CD8-positive, alpha-beta memory T cell (primary cell): ENCODE results near the gene NT5DC4. TPM values are rescaled to one million over a fixed set of nuclear protein-coding genes. Genes with fewer than 3 reads are reported as not detected.

ENCODE experiments used
- CTCF ChIA-PET: fragments of 350-600 bp; sonication (Branson Sonifier 250); formaldehyde crosslinking; loops from one replicate; lab custom pipeline; 2021; ENCODE audit warnings: antibody characterized with exemption; lab: Charles Lee
- POLR2A ChIA-PET: fragments of 350-600 bp; sonication (Branson Sonifier 250); formaldehyde crosslinking; loops from one replicate; lab custom pipeline; 2021; ENCODE audit warnings: antibody characterized with exemption; lab: Charles Lee
- DNase-seq, 5 donors: peaks; one replicate each; pipeline versions ENCODE4 v3.0.0 to v3.0.0-alpha.2; 2020 to 2022; ENCODE audit warnings: mixed read lengths in 1 of 5
- H3K27ac ChIP-seq: one replicate; pipeline ENCODE4 v1.7.0; 2013; ENCODE audit warnings: low read depth, mild to moderate bottlenecking, low read length, moderate library complexity
- H3K27me3 ChIP-seq: 2 replicates; pipeline ENCODE4 v1.7.0; 2013; ENCODE audit warnings: low read length, mild to moderate bottlenecking; ENCODE audit not compliant: insufficient read depth, poor library complexity, severe bottlenecking
- H3K36me3 ChIP-seq: 2 replicates; pipeline ENCODE4 v1.7.0; 2013; ENCODE audit warnings: mild to moderate bottlenecking, low read length, moderate library complexity; ENCODE audit not compliant: insufficient read depth
- H3K4me1 ChIP-seq: 2 replicates; pipeline ENCODE4 v1.7.0; 2013; ENCODE audit warnings: mild to moderate bottlenecking, low read length, moderate library complexity; ENCODE audit not compliant: insufficient read depth
- H3K4me3 ChIP-seq: 2 replicates; pipeline ENCODE4 v1.7.0; 2013; ENCODE audit warnings: mild to moderate bottlenecking, low read length
- H3K9me3 ChIP-seq: 2 replicates; pipeline ENCODE4 v1.7.0; 2013; ENCODE audit warnings: mild to moderate bottlenecking, low read length
- H3K27ac Mint-ChIP-seq, 8 donors: one replicate each; pipeline ENCODE4 v1.8.0; 2020 to 2021; ENCODE audit warnings: mixed read lengths in 8 of 8, mild to moderate bottlenecking in 6 of 8, inconsistent platforms in 3 of 8, moderate library complexity in 3 of 8
- H3K27me3 Mint-ChIP-seq, 2 donors: one replicate each; pipeline ENCODE4 v1.8.0; 2020 to 2021; ENCODE audit warnings: mixed read lengths in 2 of 2, mild to moderate bottlenecking in 1 of 2, moderate library complexity in 1 of 2
- H3K36me3 Mint-ChIP-seq, 3 donors: one replicate each; pipeline ENCODE4 v1.8.0; 2020 to 2021; ENCODE audit warnings: mixed read lengths in 3 of 3, inconsistent platforms in 1 of 3, mild to moderate bottlenecking in 1 of 3
- H3K4me1 Mint-ChIP-seq, 3 donors: one replicate each; pipeline ENCODE4 v1.8.0; 2020 to 2021; ENCODE audit warnings: mixed read lengths in 3 of 3, inconsistent platforms in 1 of 3, mild to moderate bottlenecking in 1 of 3
- H3K4me3 Mint-ChIP-seq, 7 donors: one replicate each; pipeline ENCODE4 v1.8.0; 2020 to 2021; ENCODE audit warnings: mixed read lengths in 7 of 7, mild to moderate bottlenecking in 6 of 7, moderate library complexity in 4 of 7, inconsistent platforms in 2 of 7
- H3K9me3 Mint-ChIP-seq, 5 donors: one replicate each; pipeline ENCODE4 v1.8.0; 2020 to 2022; ENCODE audit warnings: mixed read lengths in 5 of 5, mild to moderate bottlenecking in 3 of 5, moderate library complexity in 2 of 5, inconsistent platforms in 1 of 5
- polyA plus RNA-seq: library from polyadenylated mRNA; unstranded; fragments of 300-500 nt; fragmentation: Illumina TruSeq; gene quantifications from one replicate; pipeline ENCODE4 v1.2.3, GENCODE V29; 2021
- total RNA-seq, 2 experiments: library from RNA; stranded (reverse); gene quantifications; one replicate each; pipeline ENCODE4 v1.2.3, GENCODE V29; 2021

Gene NT5DC4
- total and polyA plus RNA-seq, 3 experiments from 2014 or later = not detected

GRCh38 chr2:112767693-112768330 lies 47.0 kb downstream of the NT5DC4 start:
- Mint-ChIP-seq H3K4me1 (peaks cover 29 to 47% (median 39%) of the 10 kb centered on the region in 3 donors), H3K27ac (peak overlapping the region; percentile 1 to 94 (median 62)), H3K4me3 (peak overlapping the region; percentile 62 to 77 (median 69)), H3K9me3 (no peaks in the 10 kb centered on the region), H3K36me3 (peaks cover 0 to 5% (median 0%) of the 10 kb centered on the region in 3 donors), H3K27me3 (peaks cover 0 to 2% of the 10 kb centered on the region in 2 donors)
- H3K36me3 ChIP-seq = no peaks in the 10 kb centered on the region
- CTCF ChIA-PET = interaction anchor here (1.4 kb wide), 1 partner anchor 18 kb away, joined by 3 read pairs; no protein-coding TSS in a partner anchor
- H3K9me3 ChIP-seq = no peaks in the 10 kb centered on the region
- DNase-seq = no peak
- H3K27me3 ChIP-seq = no peaks in the 10 kb centered on the region
- POLR2A ChIA-PET = no interaction called here
- H3K4me3 ChIP-seq = no peak overlapping the region
- H3K4me1 ChIP-seq = peaks cover 14% of the 10 kb centered on the region
- no peak overlapping the region for H3K27ac ChIP-seq

GRCh38 chr2:112768432-112768831 lies 47.6 kb downstream of the NT5DC4 start:
- Histone ChIP-seq H3K9me3 (no peaks in the 10 kb centered on the region), H3K27me3 (no peaks in the 10 kb centered on the region), H3K4me1 (peaks cover 14% of the 10 kb centered on the region), H3K27ac (no peak overlapping the region), H3K4me3 (no peak overlapping the region), H3K36me3 (no peaks in the 10 kb centered on the region)
- DNase-seq = no peak
- Mint-ChIP-seq H3K9me3 (no peaks in the 10 kb centered on the region), H3K27ac (peak overlapping the region in 6 of 8 donors; percentile 57 to 94 (median 85)), H3K36me3 (peaks cover 0 to 5% (median 0%) of the 10 kb centered on the region in 3 donors), H3K4me1 (peaks cover 27 to 41% (median 36%) of the 10 kb centered on the region in 3 donors), H3K4me3 (peak overlapping the region in 6 of 7 donors; percentile 62 to 74 (median 68)), H3K27me3 (peaks cover 0 to 2% of the 10 kb centered on the region in 2 donors)
- ChIA-PET POLR2A (no interaction called here), CTCF (interaction anchor here (1.2 to 1.4 kb wide), 2 partner anchors 11 to 18 kb away, joined by 3 read pairs; no protein-coding TSS in a partner anchor)

- no peak for DNase-seq
- Histone ChIP-seq H3K36me3 (no peaks in the 10 kb centered on the region), H3K27ac (no peak overlapping the region), H3K9me3 (no peaks in the 10 kb centered on the region), H3K27me3 (no peaks in the 10 kb centered on the region), H3K4me3 (no peak overlapping the region), H3K4me1 (peaks cover 5% of the 10 kb centered on the region)
- no peak overlapping the region for H3K4me3 Mint-ChIP-seq
- no peaks in the 10 kb centered on the region for H3K9me3 Mint-ChIP-seq
- no peaks in the 10 kb centered on the region for H3K36me3 Mint-ChIP-seq
- POLR2A ChIA-PET = no interaction called here
- H3K4me1 Mint-ChIP-seq = peaks cover 16 to 29% (median 23%) of the 10 kb centered on the region in 3 donors
- peaks cover 0 to 4% of the 10 kb centered on the region in 2 donors for H3K27me3 Mint-ChIP-seq
- no peak overlapping the region for H3K27ac Mint-ChIP-seq
- CTCF ChIA-PET = interaction anchor here (1.2 kb wide), 1 partner anchor 153 kb away, joined by 3 read pairs; no protein-coding TSS in a partner anchor
These were observed 51.5 kb downstream of the NT5DC4 start for GRCh38 chr2:112772322-112772721.

- Histone ChIP-seq H3K27ac (no peak overlapping the region), H3K27me3 (no peaks in the 10 kb centered on the region), H3K4me1 (peaks cover 8% of the 10 kb centered on the region), H3K36me3 (no peaks in the 10 kb centered on the region), H3K9me3 (no peaks in the 10 kb centered on the region), H3K4me3 (no peak overlapping the region)
- H3K27me3 Mint-ChIP-seq = peaks cover 0 to 6% of the 10 kb centered on the region in 2 donors
- ChIA-PET POLR2A (no interaction called here), CTCF (interaction anchor here (1.2 to 1.3 kb wide), 2 partner anchors 24 to 152 kb away, joined by 3 read pairs; no protein-coding TSS in a partner anchor)
- H3K4me1 Mint-ChIP-seq = peaks cover 13 to 29% (median 22%) of the 10 kb centered on the region in 3 donors
- H3K9me3 Mint-ChIP-seq = no peaks in the 10 kb centered on the region
- no peak for DNase-seq
- H3K4me3 Mint-ChIP-seq = no peak overlapping the region
- H3K36me3 Mint-ChIP-seq = no peaks in the 10 kb centered on the region
- no peak overlapping the region for H3K27ac Mint-ChIP-seq
These were observed 52.2 kb downstream of the NT5DC4 start for GRCh38 chr2:112772911-112773475.

- peaks cover 0 to 6% of the 10 kb centered on the region in 2 donors for H3K27me3 Mint-ChIP-seq
These were observed 52.7 kb downstream of the NT5DC4 start for GRCh38 chr2:112773556-112773955.

GRCh38 chr2:112774536-112775285 lies 53.9 kb downstream of the NT5DC4 start:
- ChIA-PET CTCF (interaction anchor here (1.0 kb wide), 1 partner anchor 25 kb away, joined by 3 read pairs; no protein-coding TSS in a partner anchor), POLR2A (no interaction called here)
- H3K9me3 Mint-ChIP-seq = no peaks in the 10 kb centered on the region

More at GRCh38 chr2:112773556-112773955, 52.7 kb downstream of the NT5DC4 start:
- no peaks in the 10 kb centered on the region for H3K9me3 ChIP-seq
- H3K27ac Mint-ChIP-seq = peak overlapping the region in 1 of 8 donors; percentile 32
- H3K4me3 Mint-ChIP-seq = no peak overlapping the region
- peaks cover 8% of the 10 kb centered on the region for H3K4me1 ChIP-seq
- no peaks in the 10 kb centered on the region for H3K27me3 ChIP-seq
- no peaks in the 10 kb centered on the region for H3K9me3 Mint-ChIP-seq
- POLR2A ChIA-PET = no interaction called here
- H3K4me3 ChIP-seq = no peak overlapping the region
- H3K4me1 Mint-ChIP-seq = peaks cover 12 to 25% (median 17%) of the 10 kb centered on the region in 3 donors
- no peaks in the 10 kb centered on the region for H3K36me3 Mint-ChIP-seq
- no peak overlapping the region for H3K27ac ChIP-seq
- no peak for DNase-seq
- no peaks in the 10 kb centered on the region for H3K36me3 ChIP-seq
- CTCF ChIA-PET = interaction anchor here (1.3 kb wide), 1 partner anchor 24 kb away, joined by 3 read pairs; no protein-coding TSS in a partner anchor

GRCh38 chr2:112776113-112776512 lies 55.3 kb downstream of the NT5DC4 start:
- Histone ChIP-seq H3K4me1 (peaks cover 8% of the 10 kb centered on the region), H3K4me3 (no peak overlapping the region), H3K9me3 (no peaks in the 10 kb centered on the region), H3K27me3 (no peaks in the 10 kb centered on the region), H3K27ac (no peak overlapping the region), H3K36me3 (no peaks in the 10 kb centered on the region)
- no peaks in the 10 kb centered on the region for H3K36me3 Mint-ChIP-seq
- peaks cover 0 to 7% of the 10 kb centered on the region in 2 donors for H3K27me3 Mint-ChIP-seq
- DNase-seq = no peak
- H3K4me1 Mint-ChIP-seq = peaks cover 12 to 18% (median 13%) of the 10 kb centered on the region in 3 donors
- no peak overlapping the region for H3K4me3 Mint-ChIP-seq
- H3K9me3 Mint-ChIP-seq = no peaks in the 10 kb centered on the region
- ChIA-PET CTCF (no interaction called here), POLR2A (no interaction called here)
- H3K27ac Mint-ChIP-seq = peak overlapping the region in 4 of 8 donors; percentile 3 to 90 (median 52)

More at GRCh38 chr2:112774536-112775285, 53.9 kb downstream of the NT5DC4 start:
- H3K36me3 Mint-ChIP-seq = no peaks in the 10 kb centered on the region
- Histone ChIP-seq H3K27me3 (no peaks in the 10 kb centered on the region), H3K9me3 (no peaks in the 10 kb centered on the region), H3K4me1 (peaks cover 8% of the 10 kb centered on the region), H3K27ac (no peak overlapping the region), H3K36me3 (no peaks in the 10 kb centered on the region), H3K4me3 (no peak overlapping the region)
- H3K4me1 Mint-ChIP-seq = peaks cover 12 to 18% (median 13%) of the 10 kb centered on the region in 3 donors
- no peak overlapping the region for H3K27ac Mint-ChIP-seq
- no peak overlapping the region for H3K4me3 Mint-ChIP-seq
- H3K27me3 Mint-ChIP-seq = peaks cover 0 to 10% of the 10 kb centered on the region in 2 donors
- DNase-seq = no peak
